HCT116 (cell line): ENCODE data around the gene CFAP46. TPM values are rescaled to one million over a fixed set of nuclear protein-coding genes. Genes with fewer than 3 reads are reported as not detected.

Experiments used
- ATAC-seq: fragments of 200-7000 bp; cut with Tn5 transposase; 2 replicates; pipeline ENCODE4 v1.9.1; 2020; ENCODE audit warnings: mild to moderate bottlenecking, moderate library complexity
- BruUV-seq: library from RNA; stranded (reverse); fragments of 400-500 nt; replicated peaks from 2 replicates; lab custom pipeline; 2021; lab: Mats Ljungman, UMichigan
- CTCF ChIA-PET: fragments of 300-600 bp; sonication (Branson Sonifier 250); formaldehyde crosslinking; loops from one replicate; lab custom pipeline; 2021; ENCODE audit warnings: antibody characterized with exemption; lab: Charles Lee
- POLR2A ChIA-PET: fragments of 300-600, 350-600 bp; sonication (Branson Sonifier 250); formaldehyde crosslinking; loops from one replicate; lab custom pipeline; 2021; ENCODE audit warnings: antibody characterized with exemption; lab: Charles Lee
- RAD21 ChIA-PET, 2 experiments: fragments of 300-600 bp; sonication (Branson Sonifier 250); formaldehyde crosslinking; loops; one replicate each; lab custom pipeline; 2023; ENCODE audit warnings: low total read pairs in 2 of 2; ENCODE audit not compliant: uncharacterized antibody in 2 of 2, unreplicated experiment in 2 of 2, low non-redundant PET in 1 of 2; lab: Charles Lee
- DNase-seq: peaks from one replicate; pipeline ENCODE4 v3.0.0-alpha.2; 2010; ENCODE audit warnings: low read depth, low spot score
- H2AFZ ChIP-seq: fragments of 200-600 bp; shearing (Covaris generic), sonication (generic); 2 replicates; pipeline ENCODE4 v1.6.1; 2017; ENCODE audit warnings: low read depth, mixed run types, mixed read lengths, antibody characterized with exemption, low read length; ENCODE audit not compliant: poor library complexity, severe bottlenecking
- H3K27ac ChIP-seq: 2 replicates; pipeline ENCODE4 v1.5.1; 2012; ENCODE audit warnings: low read depth, low read length
- H3K27me3 ChIP-seq: fragments of 200-600 bp; sonication (generic); 2 replicates; pipeline ENCODE4 v1.6.1; 2016; ENCODE audit warnings: mixed run types, low read length, mixed read lengths; ENCODE audit not compliant: insufficient read depth
- H3K36me3 ChIP-seq, 2 experiments: fragments of 200-500 bp in 1 of 2; fragments of 200-600 bp in 1 of 2; sonication (Bioruptor generic) in 1 of 2; sonication (generic) in 1 of 2; 2 replicates each; pipeline versions ENCODE4 v1.5.1 to v1.6.1; 2014 to 2016; ENCODE audit warnings: low read length in 2 of 2, inconsistent platforms in 1 of 2, mixed read lengths in 1 of 2, mixed run types in 1 of 2; ENCODE audit not compliant: insufficient read depth in 2 of 2, control insufficient read depth in 1 of 2
- H3K4me1 ChIP-seq, 2 experiments: fragments of 200-600 bp in 1 of 2; sonication (generic) in 1 of 2; 2 replicates each; pipeline versions ENCODE4 v1.5.1 to v1.6.1; 2012 to 2017; ENCODE audit warnings: low read length in 2 of 2, inconsistent platforms in 1 of 2, mild to moderate bottlenecking in 1 of 2, mixed read lengths in 1 of 2, mixed run types in 1 of 2, moderate library complexity in 1 of 2; ENCODE audit not compliant: insufficient read depth in 2 of 2, control insufficient read depth in 1 of 2
- H3K4me2 ChIP-seq: fragments of 200-600 bp; sonication (generic); 2 replicates; pipeline ENCODE4 v1.6.1; 2017; ENCODE audit warnings: mixed run types, low read length, mixed read lengths
- H3K4me3 ChIP-seq, 2 experiments: fragments of 200-600 bp in 1 of 2; sonication (generic) in 1 of 2; replicated peaks in 1 of 2; 2 replicates each; pipeline ENCODE4 v1.5.1; 2011 to 2016; ENCODE audit warnings: low read length in 2 of 2, control low read depth in 1 of 2, low read depth in 1 of 2, mild to moderate bottlenecking in 1 of 2, mixed read lengths in 1 of 2, mixed run types in 1 of 2
- H3K79me2 ChIP-seq: fragments of 200-600 bp; sonication (generic); 2 replicates; pipeline ENCODE4 v1.6.1; 2017; ENCODE audit warnings: mild to moderate bottlenecking, mixed run types, low read length, moderate library complexity, mixed read lengths; ENCODE audit not compliant: insufficient read depth
- H3K9ac ChIP-seq: fragments of 200-600 bp; sonication (generic); 2 replicates; pipeline ENCODE4 v1.6.1; 2016; ENCODE audit warnings: low read length, mixed read lengths
- H3K9me2 ChIP-seq: fragments of 200-600 bp; sonication (generic), shearing (Covaris generic); 2 replicates; pipeline ENCODE4 v1.6.1; 2017; ENCODE audit warnings: mixed run types, mild to moderate bottlenecking, moderate library complexity; ENCODE audit not compliant: insufficient read depth
- H3K9me3 ChIP-seq, 2 experiments: fragments of 200-500 bp in 1 of 2; fragments of 200-600 bp in 1 of 2; sonication (Bioruptor generic) in 1 of 2; sonication (generic) in 1 of 2; 2 replicates each; pipeline ENCODE4 v1.6.1; 2014 to 2017; ENCODE audit warnings: low read length in 2 of 2, mixed read lengths in 2 of 2, inconsistent platforms in 1 of 2, low read depth in 1 of 2, mild to moderate bottlenecking in 1 of 2, mixed run types in 1 of 2, moderate library complexity in 1 of 2; ENCODE audit not compliant: control insufficient read depth in 1 of 2, insufficient read depth in 1 of 2
- H4K20me1 ChIP-seq: fragments of 200-600 bp; sonication (generic), shearing (Covaris generic); 2 replicates; pipeline ENCODE4 v1.6.1; 2017; ENCODE audit warnings: mixed run types, mild to moderate bottlenecking, moderate library complexity; ENCODE audit not compliant: insufficient read depth
- CTCF ChIP-seq, 3 experiments: fragments of 200-600 bp in 1 of 3; sonication (generic) in 1 of 3; IDR thresholded peaks in 2 of 3; conservative IDR thresholded peaks in 1 of 3; 2 replicates each; pipeline ENCODE4 v1.5.1; 2012 to 2017; ENCODE audit warnings: low read depth in 2 of 3, low read length in 2 of 3, antibody characterized with exemption in 1 of 3, borderline replicate concordance in 1 of 3, control low read depth in 1 of 3, mild to moderate bottlenecking in 1 of 3, mixed read lengths in 1 of 3, mixed run types in 1 of 3, moderate library complexity in 1 of 3; ENCODE audit not compliant: insufficient read depth in 1 of 3
- EZH2 ChIP-seq: fragments of 200-600 bp; sonication (generic); IDR thresholded peaks from 2 replicates; pipeline ENCODE4 v1.6.1; 2017; ENCODE audit warnings: antibody characterized with exemption, mixed run types
- FOSL1 ChIP-seq: IDR thresholded peaks from 2 replicates; pipeline ENCODE4 v1.6.1; 2012; ENCODE audit warnings: low read depth
- JUND ChIP-seq: IDR thresholded peaks from 2 replicates; pipeline ENCODE4 v1.6.1; 2012
- POLR2A ChIP-seq: IDR thresholded peaks from 2 replicates; pipeline ENCODE4 v1.7.0; 2011; ENCODE audit warnings: borderline replicate concordance; ENCODE audit not compliant: insufficient read depth, insufficient read length; ENCODE audit errors: extremely low read depth
- POLR2AphosphoS5 ChIP-seq: IDR thresholded peaks from 2 replicates; pipeline ENCODE4 v1.6.1; 2011; ENCODE audit warnings: mild to moderate bottlenecking, low read depth, low read length, moderate library complexity
- REST ChIP-seq: IDR thresholded peaks from 2 replicates; pipeline ENCODE4 v1.6.1; 2012; ENCODE audit warnings: low read depth
- SIN3A ChIP-seq: IDR thresholded peaks from 2 replicates; pipeline ENCODE4 v1.6.1; 2012; ENCODE audit warnings: low read depth
- SP1 ChIP-seq: IDR thresholded peaks from 2 replicates; pipeline ENCODE4 v1.6.1; 2012; ENCODE audit warnings: low read depth
- SRF ChIP-seq: IDR thresholded peaks from 2 replicates; pipeline ENCODE4 v1.6.1; 2012; ENCODE audit warnings: low read depth
- YY1 ChIP-seq: IDR thresholded peaks from 2 replicates; pipeline ENCODE4 v1.6.1; 2011; ENCODE audit warnings: low read length, low read depth, moderate library complexity, mild to moderate bottlenecking; ENCODE audit not compliant: insufficient replicate concordance; ENCODE audit errors: extremely low read depth
- ZFX ChIP-seq: fragments of 450-650 bp; IDR thresholded peaks from 2 replicates; pipeline ENCODE4 v1.6.1; 2017
- ZNF274 ChIP-seq: fragments of 200-500 bp; sonication (Bioruptor generic); IDR thresholded peaks from 2 replicates; pipeline ENCODE4 v1.6.1; 2014; ENCODE audit warnings: mild to moderate bottlenecking, low read depth, low read length, inconsistent platforms
- intact Hi-C: fragments of 100-400 bp; cut with micrococcal nuclease; formaldehyde crosslinking; loops from 2 replicates; pipeline ENCODE4 v1.10.0; 2022
- total RNA-seq: library from RNA; stranded (reverse); gene quantifications from one replicate; pipeline ENCODE4 v1.2.1, GENCODE V29; 2021; ENCODE audit not compliant: unreplicated experiment

Gene CFAP46
- total RNA-seq, 1 experiment from 2014 or later: 1.4 TPM

GRCh38 chr10:132868995-132869394 is 73.4 kb downstream of the CFAP46 start:
- TF ChIP-seq POLR2AphosphoS5 (no peak), REST (no peak)
- ChIA-PET POLR2A (no interaction called here), CTCF (no interaction called here), RAD21 (no interaction called here)
- Histone ChIP-seq H3K4me3 (no peak overlapping the region), H4K20me1 (no peaks in the 10 kb centered on the region), H3K9me2 (no peaks in the 10 kb centered on the region), H3K9me3 (no peaks in the 10 kb centered on the region), H3K4me2 (no peak overlapping the region), H3K9ac (no peak overlapping the region), H3K79me2 (no peaks in the 10 kb centered on the region), H3K36me3 (no peaks in the 10 kb centered on the region), H3K4me1 (no peaks in the 10 kb centered on the region), H3K27me3 (peaks cover 2% of the 10 kb centered on the region; the same call in 1 of the 2 replicates), H2AFZ (no peak overlapping the region), H3K27ac (no peak overlapping the region)
- intact Hi-C loops: no loop called here
- BruUV-seq: no TSS peak
- DNase-seq (no peak), ATAC-seq (no peak)

- POLR2A ChIA-PET: no interaction called here
- Histone ChIP-seq H3K4me2 (no peak overlapping the region), H3K4me3 (no peak overlapping the region), H3K27me3 (no peaks in the 10 kb centered on the region), H3K9me2 (no peaks in the 10 kb centered on the region), H3K4me1 (no peaks in the 10 kb centered on the region), H3K79me2 (no peaks in the 10 kb centered on the region), H3K9ac (no peak overlapping the region), H3K36me3 (no peaks in the 10 kb centered on the region), H3K9me3 (no peaks in the 10 kb centered on the region), H3K27ac (no peak overlapping the region), H4K20me1 (no peaks in the 10 kb centered on the region), H2AFZ (no peak overlapping the region)
- BruUV-seq: no TSS peak
- ATAC-seq (no peak), DNase-seq (no peak)
- intact Hi-C loops: no loop called here
- CTCF ChIA-PET: no interaction called here
- RAD21 ChIA-PET: no interaction called here
- no peak for TF ChIP-seq YY1
- no peak for TF ChIP-seq CTCF (IDR thresholded peaks at IDR 0.05 in 2 of 3, conservative IDR thresholded peaks at IDR 0.05 in 1 of 3; ENCODE audit: borderline replicate concordance in 1 of 3, insufficient read depth in 1 of 3, low read depth in 2 of 3, low read length in 2 of 3)
- TF ChIP-seq POLR2A: no peak
- no peak for TF ChIP-seq SP1
- TF ChIP-seq ZNF274: no peak
- no peak for TF ChIP-seq JUND
- TF ChIP-seq EZH2: no peak
- no peak for TF ChIP-seq SRF
- no peak for TF ChIP-seq FOSL1
- TF ChIP-seq ZFX: no peak
- TF ChIP-seq SIN3A: no peak
These were observed 74.3 kb downstream of the CFAP46 start for GRCh38 chr10:132867801-132868644.
